Daoy (cell line): ENCODE data around the gene NOL8. TPM values are rescaled to one million over a fixed set of nuclear protein-coding genes. Genes with fewer than 3 reads are reported as not detected.

ENCODE experiments used
- DNase-seq: peaks from one replicate; pipeline ENCODE4 v3.0.0-alpha.2; 2015; ENCODE audit warnings: low read depth
- total RNA-seq: library from RNA; depleted of rRNA; stranded (reverse); fragments of >200 nt; shearing (Covaris generic); gene quantifications from 2 replicates; pipeline ENCODE4 v1.2.3, GENCODE V29; 2014; rRNA removed

Gene NOL8
- 31.9 and 44.3 TPM in 2 replicates for total RNA-seq

- peak; percentile 92 for DNase-seq
Observed at GRCh38 chr9:92325269-92325990, at the start of gene NOL8, which contains the start of gene CENPP. NOL8 (minus strand) TSS chr9:92325350; CDS start chr9:92324161, 1,189 bp downstream. CENPP (plus strand) TSS chr9:92325953.

GRCh38 chr9:92373167-92373566 lies 48.0 kb upstream of the NOL8 start:
- no peak for DNase-seq

- DNase-seq: no peak
Observed at GRCh38 chr9:92369075-92369474, 43.9 kb upstream of the NOL8 start.

- DNase-seq: no peak
Observed at GRCh38 chr9:92360083-92360482, 34.9 kb upstream of the NOL8 start.

GRCh38 chr9:92359394-92359995 lies 34.3 kb upstream of the NOL8 start:
- no peak for DNase-seq

- DNase-seq: no peak
Observed at GRCh38 chr9:92353051-92353450, 27.9 kb upstream of the NOL8 start.

GRCh38 chr9:92350740-92351133 lies 25.6 kb upstream of the NOL8 start:
- DNase-seq: no peak

GRCh38 chr9:92349771-92350739 lies 24.9 kb upstream of the NOL8 start:
- DNase-seq: no peak

GRCh38 chr9:92345582-92345981 lies 20.4 kb upstream of the NOL8 start:
- no peak for DNase-seq

- no peak for DNase-seq
Observed at GRCh38 chr9:92342825-92343488, 17.8 kb upstream of the NOL8 start.

- DNase-seq: no peak
Observed at GRCh38 chr9:92341578-92341977, 16.4 kb upstream of the NOL8 start.

GRCh38 chr9:92333282-92333634 lies 8.1 kb upstream of the NOL8 start:
- DNase-seq: no peak

GRCh38 chr9:92332577-92333281 lies 7.6 kb upstream of the NOL8 start:
- DNase-seq: no peak

- peak; percentile 41 for DNase-seq
Observed at GRCh38 chr9:92328225-92328624, 3.1 kb upstream of the NOL8 start.

GRCh38 chr9:92327283-92327850 lies 2.2 kb upstream of the NOL8 start:
- no peak for DNase-seq

GRCh38 chr9:92325991-92326500 lies 896 bp upstream of the NOL8 start:
- DNase-seq: no peak

GRCh38 chr9:92324889-92325268 lies 271 bp downstream of the NOL8 start:
- DNase-seq: no peak

- DNase-seq: no peak
Observed at GRCh38 chr9:92324431-92324830, 719 bp downstream of the NOL8 start.

GRCh38 chr9:92315456-92315855 lies 9.7 kb downstream of the NOL8 start:
- DNase-seq: no peak

GRCh38 chr9:92313624-92314012 lies 11.5 kb downstream of the NOL8 start:
- DNase-seq: no peak
